ENCODE results near the gene GPR151.
"Not testable (repeated sequence)": the region's sequence is repeated elsewhere in the genome, so short reads cannot be mapped to it uniquely, and the experiment has no call there.

GPR151 gene

GRCh38 chr5:146516151-146516475 is at the start of gene GPR151:
TSS of gene GPR151 (minus strand) at chr5:146516190. CDS start at chr5:146516113, 77 bp downstream.
- DNase-seq (ENCODE audit: low read depth in 2 of 2), result no peak

DNA sequence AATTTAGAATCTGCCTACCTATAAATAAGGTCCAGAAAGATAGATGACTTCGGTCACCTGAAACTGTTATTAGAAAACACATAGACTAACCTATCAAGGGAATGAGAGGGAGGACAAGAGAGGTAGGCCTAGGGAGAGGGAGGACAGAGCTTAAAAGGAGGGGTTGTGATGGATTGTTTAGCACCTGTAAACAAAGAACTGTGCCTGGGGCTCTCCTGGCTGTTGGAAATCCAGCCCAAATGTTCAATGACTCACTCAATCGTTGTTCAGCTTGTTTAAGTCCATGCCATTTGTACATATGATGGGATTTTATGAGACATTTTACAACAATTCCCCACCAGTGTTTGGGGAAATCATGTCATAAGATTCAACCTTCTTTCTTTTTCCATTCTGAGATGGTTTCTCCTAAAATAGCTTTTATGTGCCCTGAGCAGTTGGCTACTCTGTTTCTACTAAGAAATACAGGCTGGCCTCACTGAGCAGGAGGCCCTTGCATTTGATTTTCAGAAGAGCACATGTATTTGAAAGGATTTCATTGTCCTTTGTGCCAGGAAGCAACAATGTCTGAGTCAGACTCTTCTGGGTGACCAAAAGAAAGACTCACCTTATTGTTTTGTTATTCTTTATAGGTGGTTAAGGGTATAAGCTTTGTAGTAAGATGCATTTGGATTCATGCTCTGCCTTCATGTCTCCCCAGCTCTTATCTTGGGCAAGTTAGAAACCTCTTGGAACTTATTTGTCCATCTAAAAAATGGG is 48.2 kb upstream of the GPR151 start:
- DNase-seq (ENCODE audit: low read depth in 2 of 2), result no peak

DNA sequence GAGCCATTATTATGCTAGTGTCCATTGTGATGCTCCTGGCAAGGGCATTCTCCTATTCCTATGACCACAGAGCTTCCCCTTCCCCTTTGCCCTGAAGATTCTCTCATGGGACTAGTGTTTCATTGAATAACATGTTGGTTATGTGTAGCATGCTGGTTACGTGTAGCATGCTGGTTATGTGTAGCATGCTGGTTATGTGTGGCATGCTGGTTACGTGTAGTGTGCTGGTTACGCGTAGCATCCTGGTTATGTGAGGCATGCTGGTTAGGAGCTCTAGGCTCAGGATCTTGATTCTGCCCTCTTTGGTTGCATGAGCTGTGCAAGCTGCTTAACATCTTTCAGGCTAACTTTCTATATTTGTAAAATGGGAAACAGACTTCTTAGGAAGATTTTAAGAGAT is 46.5 kb upstream of the GPR151 start:
- no peak for DNase-seq (ENCODE audit: low read depth in 2 of 2)

GRCh38 chr5:146561711-146562110 is 45.7 kb upstream of the GPR151 start:
- DNase-seq (ENCODE audit: low read depth in 2 of 2), result no peak

- no peak for DNase-seq (ENCODE audit: low read depth in 2 of 2)
Measured at GRCh38 chr5:146560205-146560812, 44.3 kb upstream of the GPR151 start.

GRCh38 chr5:146556884-146557283 is 40.9 kb upstream of the GPR151 start:
- not testable (repeated sequence) for DNase-seq (ENCODE audit: low read depth in 2 of 2)

DNA sequence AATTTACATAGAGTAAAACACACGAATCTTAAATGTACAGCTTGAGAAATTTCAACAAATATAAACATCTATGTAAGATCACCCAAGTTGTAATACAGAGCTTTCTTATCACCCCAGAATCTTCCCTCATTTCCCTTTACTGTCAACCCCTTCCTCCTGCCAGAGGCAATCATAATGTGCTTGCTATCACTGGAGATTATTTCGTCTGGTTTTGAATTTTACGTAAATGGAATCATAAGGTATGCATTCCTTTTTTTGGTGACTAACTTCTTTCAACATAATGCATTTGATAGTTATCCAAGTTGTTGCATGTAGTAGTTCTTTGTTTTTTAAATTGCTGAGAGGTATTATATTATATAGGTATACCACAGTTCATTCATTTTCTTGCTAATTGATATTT is 37.5 kb upstream of the GPR151 start:
- no peak for DNase-seq (ENCODE audit: low read depth in 2 of 2)

- no peak for DNase-seq (ENCODE audit: low read depth in 2 of 2)
Measured at GRCh38 chr5:146549615-146550014, 33.6 kb upstream of the GPR151 start.

- DNase-seq (ENCODE audit: low read depth in 2 of 2), result no peak
Measured at GRCh38 chr5:146548781-146549449, 32.9 kb upstream of the GPR151 start.

DNA sequence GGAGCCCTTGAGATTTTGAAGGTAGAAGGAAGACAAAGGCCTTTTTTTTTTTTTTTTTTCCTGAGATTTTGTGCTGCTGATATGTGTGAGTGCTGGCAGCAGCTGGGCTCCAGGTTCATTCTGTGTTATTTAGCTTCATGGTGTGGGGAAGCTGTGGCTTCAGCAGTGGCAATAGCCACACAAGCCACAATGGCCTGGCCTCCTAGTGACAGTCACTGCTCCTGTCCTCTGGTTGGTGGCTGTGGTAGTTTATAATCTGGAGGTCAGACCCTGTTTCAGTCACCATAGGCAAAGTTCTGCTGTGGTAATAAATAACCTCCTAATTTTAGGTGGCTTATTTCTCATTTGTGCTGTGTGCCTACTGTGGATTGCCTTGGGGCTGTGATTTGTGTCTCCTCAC is 28.2 kb upstream of the GPR151 start:
- DNase-seq (ENCODE audit: low read depth in 2 of 2), result no peak

DNA sequence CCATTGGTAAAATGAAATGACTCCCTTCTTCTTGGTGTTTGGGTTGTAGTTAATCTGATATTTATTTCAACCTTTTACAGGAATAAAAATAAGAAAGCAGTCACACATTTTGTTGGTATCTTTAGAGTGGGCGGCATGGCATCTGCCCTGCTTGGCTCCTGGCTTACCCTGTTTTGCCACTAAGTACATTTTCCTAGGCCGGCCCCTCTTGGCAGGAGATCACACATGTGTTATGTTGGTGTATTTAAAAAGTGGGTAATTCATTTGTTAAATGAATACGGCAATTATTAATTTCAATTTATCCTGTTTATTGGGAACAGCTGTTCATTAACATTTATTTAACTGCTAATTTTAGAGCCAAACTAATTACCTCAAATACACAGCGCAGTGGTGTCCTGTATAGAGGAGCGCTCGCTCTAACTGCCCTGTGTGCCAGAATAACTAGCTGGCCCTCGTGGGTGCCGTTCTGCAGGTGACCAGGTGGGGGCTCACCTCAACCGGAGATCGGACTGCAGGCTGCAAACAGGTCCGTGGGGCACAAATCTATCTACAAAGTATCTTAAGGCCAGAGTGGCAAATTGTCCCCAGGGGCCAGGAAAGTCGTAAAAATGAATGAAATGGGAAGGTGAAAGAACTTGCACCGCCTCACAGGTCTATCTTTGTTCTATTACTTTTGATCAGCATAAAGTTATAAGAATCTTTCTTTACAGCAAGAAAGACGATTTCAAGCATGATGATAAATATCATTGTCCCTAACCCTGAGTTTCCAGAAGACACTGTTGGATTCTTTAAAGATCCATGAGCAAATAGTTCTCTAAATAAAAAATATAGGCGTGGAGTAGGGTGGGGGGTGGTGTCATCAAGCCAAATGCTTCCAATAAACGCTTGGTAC is 26.2 kb upstream of the GPR151 start:
- peak; percentile 37 to 42 for DNase-seq (ENCODE audit: low read depth in 2 of 2)

DNA sequence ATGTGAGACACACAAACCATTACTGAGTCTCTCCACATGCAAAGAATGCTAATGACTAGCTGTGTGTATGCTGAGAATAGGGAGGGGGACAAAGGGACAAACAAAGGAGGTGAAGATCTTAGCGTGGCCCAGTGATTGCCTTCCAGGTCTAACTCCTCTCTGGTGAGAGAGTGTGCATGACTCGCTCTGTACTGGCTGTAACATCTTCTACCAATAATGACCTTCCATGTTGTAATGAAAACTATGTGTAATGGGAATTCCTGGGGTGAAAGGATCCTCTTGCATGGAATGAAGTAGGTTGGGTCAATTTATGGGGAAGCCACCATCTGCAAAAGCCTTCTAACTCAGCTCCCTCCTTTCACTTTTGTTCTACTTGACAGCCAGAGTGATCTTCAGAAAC is 24.4 kb upstream of the GPR151 start:
- no peak for DNase-seq (ENCODE audit: low read depth in 2 of 2)

GRCh38 chr5:146539973-146540372 is 24.0 kb upstream of the GPR151 start:
- no peak for DNase-seq (ENCODE audit: low read depth in 2 of 2)

DNA sequence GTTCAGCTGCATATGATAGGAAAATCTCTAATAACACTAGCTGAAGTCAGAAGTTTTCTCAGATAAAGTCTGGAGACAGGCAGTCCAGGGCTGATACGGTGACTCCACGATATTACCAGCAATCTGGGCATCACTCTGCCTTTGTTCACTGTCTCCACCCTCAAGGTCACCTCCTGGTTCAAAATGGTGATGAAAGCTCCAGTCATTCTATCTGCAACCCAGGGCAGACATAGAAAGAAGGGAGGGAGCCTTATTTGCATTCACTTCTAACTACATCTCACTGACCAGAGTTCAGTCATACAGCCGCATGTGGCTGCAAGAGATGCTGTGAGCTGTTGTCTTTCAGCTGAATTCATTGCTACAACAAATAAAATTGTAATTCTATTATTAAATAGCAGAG is 22.4 kb upstream of the GPR151 start:
- DNase-seq (ENCODE audit: low read depth in 2 of 2), result no peak

- DNase-seq (ENCODE audit: low read depth in 2 of 2), result no peak
Measured at GRCh38 chr5:146533882-146534281, 17.9 kb upstream of the GPR151 start.

GRCh38 chr5:146533260-146533857 is 17.4 kb upstream of the GPR151 start:
- peak; percentile 44 to 49 for DNase-seq (ENCODE audit: low read depth in 2 of 2)

- no peak for DNase-seq (ENCODE audit: low read depth in 2 of 2)
Measured at GRCh38 chr5:146529984-146530383, 14.0 kb upstream of the GPR151 start.

DNA sequence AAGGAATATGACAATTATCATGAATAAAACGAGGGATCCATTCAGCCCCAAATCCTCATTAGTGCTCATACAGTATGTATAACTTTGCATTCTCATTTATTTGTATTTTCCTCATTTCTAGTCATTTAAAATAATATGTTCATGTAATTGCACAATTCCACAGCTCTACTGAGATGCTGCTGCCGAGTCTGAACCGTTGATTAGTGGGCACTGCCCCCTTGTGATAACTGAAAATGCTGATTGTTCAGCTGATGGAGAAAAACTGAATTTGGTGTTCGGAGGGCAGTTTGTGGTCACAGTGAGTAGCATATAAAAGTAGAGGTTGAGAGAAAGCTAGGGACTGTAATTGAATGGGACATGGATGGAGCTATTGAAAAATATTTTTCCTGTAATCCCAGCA is 12.2 kb upstream of the GPR151 start:
- no peak for DNase-seq (ENCODE audit: low read depth in 2 of 2)

DNA sequence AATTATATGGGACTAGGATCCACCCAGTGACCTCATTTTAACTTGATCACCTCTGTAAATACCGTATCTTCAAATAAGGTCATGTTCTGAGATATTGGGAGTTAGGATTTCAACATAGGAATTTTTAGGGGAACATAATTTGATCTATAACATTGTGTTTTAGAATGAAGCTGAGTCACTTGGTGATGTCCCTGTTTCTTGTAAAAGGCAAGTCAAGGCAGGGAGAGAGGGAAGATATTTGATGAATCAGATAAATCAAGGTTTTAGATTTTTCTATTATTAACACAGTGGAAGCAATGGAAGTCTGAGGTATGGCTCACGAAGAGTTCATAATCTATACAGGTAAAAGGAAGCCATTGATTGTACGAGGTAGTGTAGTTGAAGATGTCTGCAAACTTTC is 11.8 kb upstream of the GPR151 start:
- DNase-seq (ENCODE audit: low read depth in 2 of 2), result no peak

GRCh38 chr5:146523698-146524097 is 7.7 kb upstream of the GPR151 start:
- no peak for DNase-seq (ENCODE audit: low read depth in 2 of 2)

DNA sequence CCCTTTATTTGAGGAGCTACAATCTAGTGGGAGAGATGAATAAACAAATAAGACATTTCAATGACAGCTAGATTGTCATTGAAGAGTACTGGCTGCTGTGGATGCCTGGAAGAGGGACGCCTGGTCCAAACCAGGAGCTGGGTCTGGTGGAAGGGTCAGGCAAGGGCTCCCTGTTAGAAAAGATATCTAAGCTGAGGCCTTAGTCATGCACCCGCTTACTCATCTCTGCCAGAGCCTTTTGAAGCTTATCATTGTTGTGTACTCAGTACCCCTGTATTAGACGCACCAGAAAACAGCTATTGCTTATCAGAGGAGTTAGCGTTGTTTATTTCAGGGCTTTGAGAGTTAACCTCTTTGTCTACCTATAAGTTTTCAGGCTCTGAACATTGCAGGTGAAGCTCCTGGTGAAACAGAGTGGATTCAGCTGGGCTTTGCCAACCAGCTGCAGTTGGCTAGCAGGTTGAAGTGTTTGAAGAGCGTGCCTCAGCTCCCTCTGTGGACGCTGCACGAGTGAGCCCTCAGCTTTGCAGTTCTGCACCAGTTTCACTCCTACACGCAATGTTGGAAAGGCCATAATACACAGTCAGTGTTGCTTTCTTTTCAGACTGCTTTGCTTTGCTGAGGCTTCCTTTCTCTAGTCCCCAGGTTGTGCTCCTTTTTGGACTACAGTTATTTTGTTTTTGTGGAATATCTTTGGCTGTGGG is 5.6 kb upstream of the GPR151 start:
- DNase-seq (ENCODE audit: low read depth in 2 of 2), result no peak

Data from activated CD8-positive, alpha-beta memory T cell treated with anti-CD3 and anti-CD28 coated beads for 4 hours (primary cell).